Measurements from ENCODE around the gene FYN.

The FYN gene

DNA sequence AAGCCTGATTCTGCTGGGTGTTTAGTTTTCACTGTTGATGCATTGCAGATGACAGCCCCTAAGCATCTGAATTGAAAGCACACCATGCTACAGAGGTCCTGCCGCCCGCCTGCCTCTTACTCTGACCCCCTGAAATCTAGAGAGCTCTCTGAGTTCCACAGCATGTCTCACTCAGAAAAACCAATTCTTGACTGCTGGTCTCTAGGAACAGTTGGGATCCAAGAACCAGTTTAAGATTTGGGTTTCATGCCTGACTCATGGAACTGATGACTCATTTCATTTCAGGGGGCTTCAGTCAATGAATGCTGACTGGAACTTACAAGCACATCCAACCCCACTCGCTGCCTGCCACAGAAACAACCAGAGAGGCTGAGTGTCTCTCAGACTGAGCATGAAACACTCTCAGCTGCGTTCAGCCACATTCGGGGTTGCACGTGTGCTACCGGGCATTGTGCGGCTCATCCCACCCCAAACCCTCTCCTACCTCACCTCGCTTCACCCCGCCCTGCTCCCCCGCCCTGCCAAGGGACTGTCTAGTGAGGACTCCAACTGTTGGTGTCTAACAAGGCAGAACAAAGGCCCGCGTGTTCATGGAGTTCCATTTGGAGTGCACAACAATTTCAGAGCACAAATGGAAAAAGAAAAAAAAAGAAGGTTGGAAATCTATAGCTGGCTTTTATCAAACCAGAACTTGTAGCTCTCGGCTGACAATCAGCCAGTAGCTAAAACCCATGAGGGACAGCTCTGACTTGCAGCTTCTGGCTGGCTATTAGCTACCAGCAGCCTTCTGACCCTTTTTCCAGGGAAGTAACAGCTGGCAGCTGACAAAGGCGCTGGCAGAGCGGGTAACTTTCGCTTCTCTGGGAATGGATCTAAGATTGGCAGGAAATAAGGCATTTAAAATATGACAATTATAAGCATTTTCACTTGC lies 247.5 kb downstream of the FYN start:
- DNase-seq (ENCODE audit: low spot score), result no peak

DNA sequence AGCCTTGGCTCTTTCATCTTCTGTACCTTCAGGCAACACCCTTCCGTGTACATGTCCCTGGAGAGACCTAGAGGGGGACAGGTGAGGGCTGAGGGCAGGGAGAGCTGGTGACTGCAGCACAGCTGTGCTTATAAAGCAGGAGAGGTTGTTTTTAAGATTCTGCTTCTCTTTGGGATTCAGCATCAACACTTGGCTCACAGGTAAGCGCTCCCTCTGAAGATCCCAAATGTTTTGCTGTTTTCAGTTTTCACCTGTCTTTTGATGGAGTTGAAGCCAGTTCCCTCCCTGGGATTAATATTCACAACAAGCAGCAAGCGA lies 248.2 kb downstream of the FYN start:
- DNase-seq (ENCODE audit: low spot score), result no peak

DNA sequence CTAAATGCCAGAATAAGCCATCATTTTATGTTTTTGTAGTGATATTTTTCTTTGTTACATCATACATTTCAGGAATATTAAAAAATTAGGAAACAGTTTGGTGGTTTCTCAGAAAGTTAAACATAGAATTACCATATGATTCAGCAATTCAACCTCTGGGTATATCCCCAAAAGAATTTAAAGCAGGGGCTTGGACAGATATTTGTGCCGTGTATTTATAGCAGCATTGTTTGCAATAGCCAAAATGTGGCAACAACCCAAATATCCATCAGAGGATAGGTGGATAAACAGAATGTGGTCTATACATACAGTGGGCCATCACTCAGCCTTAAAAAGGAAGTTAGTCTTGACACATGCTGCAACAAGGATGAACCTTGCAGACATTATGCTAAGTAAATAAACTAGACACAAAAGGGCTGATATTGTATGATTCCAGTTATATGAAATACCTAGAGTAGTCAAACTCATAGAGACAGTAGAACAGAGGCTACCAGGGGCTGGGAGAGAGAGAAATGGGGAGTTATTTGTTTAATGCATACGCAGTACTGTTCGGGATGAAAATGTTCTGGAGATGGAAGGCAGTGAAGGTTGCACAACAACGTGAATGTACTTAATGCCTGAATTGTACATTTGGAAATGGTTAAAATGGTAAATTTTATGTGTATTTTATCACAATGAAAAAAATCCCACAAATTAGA lies 248.7 kb downstream of the FYN start:
- no peak for DNase-seq (ENCODE audit: low spot score)

DNA sequence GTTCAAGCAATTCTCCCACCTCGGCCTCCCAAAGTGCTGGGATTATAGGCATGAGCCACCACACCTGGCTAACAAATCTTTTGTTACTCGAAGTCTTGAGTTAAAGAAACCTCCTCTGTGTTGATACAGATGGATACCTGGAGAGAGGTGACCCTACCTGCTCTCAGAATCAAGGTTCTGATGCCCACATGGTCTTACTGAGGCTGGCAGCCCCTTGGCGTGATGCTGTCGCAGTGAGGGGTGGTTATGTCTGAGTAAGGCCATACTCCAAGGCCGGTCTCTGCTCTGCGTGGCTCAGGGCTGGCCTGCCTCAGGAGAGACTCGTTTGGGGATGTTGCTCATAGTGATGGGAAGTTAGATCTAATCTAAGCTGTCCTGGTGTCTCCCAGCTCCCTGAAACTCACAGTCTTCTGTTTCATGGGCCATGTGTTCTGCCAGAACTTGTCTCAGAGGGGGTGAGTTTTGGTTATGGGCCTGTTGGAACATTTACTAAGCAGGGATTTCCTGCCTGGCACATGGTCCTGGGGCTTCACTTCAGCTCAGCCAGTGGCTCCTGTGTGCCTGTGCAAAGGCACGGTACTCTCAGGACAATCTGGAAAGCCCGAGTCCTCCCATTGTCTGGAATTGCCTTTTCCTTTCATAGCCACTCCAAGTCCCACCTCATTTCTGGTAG lies 250.1 kb downstream of the FYN start:
- DNase-seq (ENCODE audit: low spot score), result no peak

DNA sequence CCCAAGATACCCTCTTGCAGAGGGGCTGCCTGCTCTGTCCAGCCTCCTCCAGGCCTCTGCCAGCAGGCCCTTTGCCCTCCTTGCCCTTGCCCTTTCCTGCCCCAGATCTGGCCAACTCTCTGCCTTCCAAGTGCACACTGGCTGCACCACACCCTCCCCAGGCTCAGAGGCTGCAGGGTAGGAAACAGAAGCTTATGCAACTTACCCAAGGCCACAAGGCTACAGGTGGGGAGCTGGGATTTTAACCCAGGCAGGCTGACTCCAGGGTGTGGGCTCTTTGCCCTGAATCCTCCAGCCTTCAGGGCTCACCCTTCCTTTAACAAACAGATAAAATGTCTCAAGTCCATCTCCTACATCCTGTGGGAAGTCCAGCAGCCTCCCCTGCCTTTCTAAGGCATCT lies 253.1 kb downstream of the FYN start:
- no peak for DNase-seq (ENCODE audit: low spot score)

DNA sequence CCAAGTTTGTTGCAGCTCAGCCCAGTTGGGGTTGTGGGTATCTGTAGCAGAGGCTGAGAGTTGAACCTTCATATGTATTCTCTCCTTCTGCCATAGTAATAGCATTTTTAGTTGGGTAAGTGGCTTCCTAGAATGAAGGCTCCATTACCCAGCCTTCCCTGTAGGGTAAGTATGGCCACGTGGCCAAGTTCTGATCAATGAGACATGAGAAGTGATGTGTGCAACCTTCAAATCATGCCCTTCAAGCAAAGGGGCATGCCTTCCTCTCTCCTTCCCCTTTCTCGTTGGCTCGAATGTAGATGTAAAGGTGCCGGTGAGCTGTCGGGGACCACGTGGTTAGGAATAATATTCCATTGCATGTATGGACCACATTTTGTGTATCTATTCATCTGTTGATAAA lies 254.8 kb downstream of the FYN start:
- no peak for DNase-seq (ENCODE audit: low spot score)

DNA sequence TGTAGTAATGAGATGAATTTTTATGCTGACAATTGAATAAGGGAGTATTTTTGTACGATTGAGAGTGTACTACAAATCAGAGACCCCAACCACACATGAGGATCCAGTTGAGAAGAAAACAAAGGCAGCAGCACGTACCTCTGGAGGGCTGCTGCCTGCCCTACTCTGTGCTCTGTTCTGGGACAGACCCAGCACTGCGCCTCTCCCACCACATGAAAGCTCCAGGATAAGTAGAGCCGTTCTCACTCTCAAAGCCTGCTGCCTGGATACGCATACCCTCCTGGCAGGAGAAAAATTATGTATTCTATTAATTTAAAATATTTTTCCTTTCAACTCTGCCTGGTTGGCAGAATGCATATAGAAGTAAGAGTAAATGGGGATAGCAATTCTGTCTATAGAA lies 256.1 kb downstream of the FYN start:
- no peak for DNase-seq (ENCODE audit: low spot score)

DNA sequence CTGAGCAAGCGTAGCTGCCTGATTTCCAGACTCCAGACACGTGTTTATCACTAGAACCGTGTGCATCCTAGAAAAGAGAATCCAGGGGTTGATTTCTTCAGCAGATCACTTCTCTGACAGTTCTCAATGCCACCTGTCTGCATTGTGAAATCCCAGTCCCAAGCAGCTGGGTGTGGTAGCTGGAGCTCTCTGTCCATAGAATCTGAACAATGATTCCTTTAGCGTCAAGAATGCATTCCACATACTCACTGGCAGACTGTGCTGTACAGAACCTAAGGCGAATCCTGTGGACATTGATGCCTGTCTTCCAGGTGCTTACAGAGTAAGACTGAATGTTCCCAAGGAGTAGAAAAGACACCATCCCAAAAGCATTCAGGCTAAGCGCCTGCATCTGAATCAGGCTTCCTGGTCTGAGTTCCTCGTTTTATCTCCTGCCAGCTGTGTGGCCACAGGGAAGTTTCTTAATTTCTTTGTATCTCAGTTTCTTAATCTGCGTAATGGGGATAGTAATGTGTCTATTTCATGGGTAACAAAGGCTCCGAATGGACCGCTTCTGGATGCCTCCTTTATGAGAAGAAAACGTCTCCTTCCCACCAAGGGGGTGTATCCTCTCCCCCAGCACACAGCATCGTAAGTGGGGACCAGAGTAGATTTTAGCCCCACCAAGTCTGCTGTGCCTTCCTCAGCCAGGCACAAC lies 257.2 kb downstream of the FYN start:
- no peak for DNase-seq (ENCODE audit: low spot score)

DNA sequence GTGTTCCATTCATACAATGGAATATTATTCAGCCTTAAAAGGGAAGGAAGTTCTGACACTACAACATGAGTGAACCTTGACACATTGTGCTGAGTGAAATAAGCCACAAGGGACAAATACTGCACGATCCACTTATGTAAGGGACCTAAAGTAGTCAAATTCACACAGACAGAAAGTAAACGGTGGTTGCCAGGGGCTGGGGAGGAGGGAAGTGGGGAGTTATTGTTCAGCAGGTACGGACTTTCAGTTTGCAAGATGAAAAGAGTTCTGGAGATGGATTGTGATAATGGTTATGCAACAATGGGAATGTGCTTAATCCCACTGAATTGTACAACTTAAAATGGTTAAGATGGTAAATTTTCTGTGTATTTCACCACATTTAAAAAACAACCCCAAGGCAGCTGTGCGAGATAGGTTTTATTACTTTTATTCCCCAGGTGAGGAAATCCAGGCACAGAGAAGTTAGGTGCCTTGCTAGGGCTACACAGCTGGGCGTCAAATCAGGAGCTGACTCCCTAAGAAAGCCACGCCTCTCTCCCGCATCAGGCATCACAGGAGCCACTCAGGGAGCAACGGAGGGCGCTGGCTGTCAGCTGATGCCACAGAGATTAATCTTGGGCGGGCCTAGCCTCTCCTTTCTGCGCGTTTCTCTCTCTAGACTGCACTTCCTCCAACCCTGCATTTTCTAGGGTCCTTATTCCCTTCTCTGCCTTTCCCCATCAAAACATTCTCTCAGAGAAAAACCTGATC lies 258.2 kb downstream of the FYN start:
- no peak for DNase-seq (ENCODE audit: low spot score)

DNA sequence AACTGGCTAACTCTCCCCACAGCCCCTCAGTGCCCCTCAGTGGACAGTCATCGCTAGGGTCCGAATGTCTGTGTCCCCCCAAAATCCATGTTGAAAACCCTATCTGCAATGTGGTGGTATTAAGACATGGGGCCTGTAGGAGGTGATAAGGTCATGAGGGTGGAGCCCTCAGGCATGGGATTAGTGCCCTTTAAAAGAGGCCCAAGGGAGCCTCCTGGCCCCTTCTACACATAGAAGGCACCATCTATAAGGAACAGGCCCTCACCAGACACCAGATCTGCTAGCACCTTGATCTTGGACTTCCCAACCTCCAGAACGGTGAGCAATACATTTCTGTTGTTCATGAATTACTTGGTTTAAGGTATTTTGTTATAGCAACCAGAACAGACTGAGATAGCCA lies 260.9 kb downstream of the FYN start:
- no peak for DNase-seq (ENCODE audit: low spot score)

DNA sequence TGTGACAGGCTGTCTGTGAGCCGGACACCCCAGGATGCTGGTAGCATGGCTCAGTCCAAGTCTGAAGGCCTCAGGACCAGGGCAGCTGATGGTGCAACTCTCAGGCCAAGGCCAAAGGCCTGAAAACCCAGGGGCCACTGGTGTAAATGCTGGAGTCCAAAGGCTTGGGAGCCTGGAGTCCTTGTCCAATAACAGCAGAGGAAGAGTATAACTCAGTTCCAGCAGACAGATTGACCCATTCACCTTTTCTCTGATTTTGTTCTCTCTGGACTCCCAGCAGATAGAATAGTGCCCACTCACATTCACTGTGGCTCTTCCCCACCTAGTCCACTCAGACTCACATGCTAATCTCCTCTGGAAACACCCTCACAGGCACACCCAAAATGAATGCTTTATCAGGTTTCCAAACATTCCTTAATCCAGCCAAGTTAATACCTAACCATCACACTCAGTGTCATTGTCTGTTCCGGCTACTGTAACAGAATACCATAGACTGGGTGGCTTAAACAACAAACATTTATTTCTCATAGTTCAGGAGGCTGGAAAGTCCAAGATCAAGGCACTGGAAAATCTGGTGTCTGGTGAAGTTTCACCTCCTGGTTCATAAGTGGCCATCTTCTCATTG lies 262.6 kb downstream of the FYN start:
- no peak for DNase-seq (ENCODE audit: low spot score)

Measured in left forelimb (tissue), 1 donor.